ENCODE results near the gene LIMS1.

Gene LIMS1

DNA sequence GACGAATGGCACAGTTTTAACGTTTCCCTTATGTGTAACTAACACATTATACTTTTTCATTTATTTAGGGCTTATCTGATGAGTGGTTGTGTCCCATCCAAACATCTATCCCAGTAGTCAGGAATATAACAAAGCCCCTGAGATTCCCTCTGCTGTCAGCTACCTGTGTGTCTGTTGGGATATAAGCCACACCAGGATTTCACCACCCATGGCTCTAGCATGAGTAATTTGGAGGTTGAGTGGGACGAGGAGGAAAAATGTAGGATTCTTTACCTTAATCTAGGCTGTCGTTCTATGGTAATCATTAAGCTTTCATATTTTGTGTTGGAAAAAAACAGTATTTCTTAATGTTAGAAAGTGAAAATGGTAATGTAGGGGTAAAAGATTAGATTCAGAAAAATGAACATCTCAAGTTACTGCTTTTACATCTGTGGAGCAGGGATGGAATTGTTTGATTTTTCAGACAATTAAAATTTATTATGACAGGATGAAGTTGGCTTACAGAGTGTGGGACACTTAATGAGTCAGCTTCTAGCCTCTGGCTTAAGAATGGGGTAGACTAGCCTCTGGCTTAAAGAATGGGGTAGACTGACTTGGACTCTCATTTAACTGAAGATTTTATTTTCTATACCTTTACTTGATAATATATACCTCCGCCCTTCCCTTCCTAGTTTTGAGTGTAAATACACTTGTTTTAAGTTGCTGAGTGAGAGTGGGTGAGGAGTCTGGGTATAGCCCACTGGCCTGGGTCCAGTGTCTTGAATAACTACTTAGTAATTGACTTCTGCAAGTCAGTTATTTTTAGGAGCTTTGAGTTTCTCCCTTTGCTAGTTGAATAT is 96.5 kb downstream of the LIMS1 start:
- no peak for TF ChIP-seq CTCF (conservative IDR thresholded peaks at IDR 0.05; ENCODE audit: low read depth)
- no peak for DNase-seq (ENCODE audit: low spot score)
- H3K27ac ChIP-seq: no peak overlapping the region
- ChIA-PET POLR2A (ENCODE audit: low non-redundant PET) (no interaction called here), CTCF (no interaction called here)

DNA sequence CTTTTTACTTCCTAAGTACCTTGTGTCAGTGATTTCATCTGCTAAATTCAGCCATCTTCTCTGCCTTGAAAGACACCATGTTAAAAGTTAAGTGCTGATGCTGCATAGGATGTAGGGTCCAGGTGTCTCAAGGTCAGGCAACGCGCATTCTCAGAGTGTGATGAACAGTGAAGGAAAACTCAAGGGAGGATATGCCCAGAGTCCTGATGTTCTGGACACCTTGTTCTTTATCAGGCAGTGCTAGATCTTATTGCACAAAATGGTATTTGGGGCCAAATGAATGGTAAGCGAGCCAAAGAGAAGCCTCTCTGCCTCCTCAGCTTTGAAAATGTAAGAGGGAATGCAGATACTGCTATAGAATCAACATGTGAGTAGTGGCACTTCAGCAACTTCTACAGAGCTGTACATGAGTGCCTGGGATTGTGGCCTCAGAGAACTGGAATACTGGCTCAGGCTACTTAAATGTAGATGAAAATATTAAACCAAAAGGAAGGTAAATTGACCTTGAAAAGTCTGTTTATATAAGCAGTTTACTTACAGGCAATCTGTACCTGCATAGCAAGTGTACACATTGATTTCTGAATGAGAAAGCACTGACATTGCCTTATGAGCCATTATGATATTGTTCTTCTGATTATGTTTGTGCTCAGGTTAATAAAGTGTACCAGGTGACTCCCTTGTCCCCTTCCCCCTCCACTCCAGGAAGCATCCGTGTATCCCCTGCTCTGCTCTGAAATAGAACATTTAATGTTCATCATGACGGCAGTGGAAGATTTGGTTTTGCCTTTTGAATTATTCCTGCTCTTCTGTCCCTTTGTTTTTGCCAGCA is 98.3 kb downstream of the LIMS1 start:
- ChIA-PET CTCF (no interaction called here), POLR2A (ENCODE audit: low non-redundant PET) (no interaction called here)
- DNase-seq (ENCODE audit: low spot score): no peak
- H3K27ac ChIP-seq: no peak overlapping the region
- no peak for TF ChIP-seq CTCF (conservative IDR thresholded peaks at IDR 0.05; ENCODE audit: low read depth)

- no peak overlapping the region for H3K27ac ChIP-seq
- ChIA-PET CTCF (interaction anchor here (0.6 kb wide), 2 partner anchors 25 to 39 kb away, joined by 3 to 4 read pairs; no protein-coding TSS in a partner anchor), POLR2A (ENCODE audit: low non-redundant PET) (no interaction called here)
- no peak for DNase-seq (ENCODE audit: low spot score)
- TF ChIP-seq CTCF (conservative IDR thresholded peaks at IDR 0.05; ENCODE audit: low read depth): no peak
Observed at GRCh38 chr2:108633409-108633808, 99.1 kb downstream of the LIMS1 start.

DNA sequence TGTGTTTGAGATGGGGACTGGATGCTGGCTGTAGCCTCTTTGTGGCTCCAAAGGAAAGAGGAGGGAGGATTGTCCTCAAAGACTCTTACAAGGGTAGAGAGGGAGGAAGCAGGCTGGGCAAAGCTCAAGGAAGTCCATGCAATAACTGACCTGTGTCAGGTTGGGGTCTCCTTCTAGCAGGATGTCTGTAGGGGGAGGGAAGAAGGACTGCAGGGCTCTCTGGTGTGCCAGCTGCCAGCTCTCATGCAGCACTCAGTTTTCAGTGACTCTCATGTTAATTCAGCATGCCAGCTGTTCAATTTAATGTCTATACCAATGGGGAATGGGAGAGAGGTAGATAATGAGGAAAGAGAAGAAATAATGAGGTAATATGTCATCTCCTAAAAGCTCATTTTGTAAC is 99.7 kb downstream of the LIMS1 start:
- POLR2A ChIA-PET (ENCODE audit: low non-redundant PET): no interaction called here

GRCh38 chr2:108634576-108635160 is 100.4 kb downstream of the LIMS1 start:
- ChIA-PET CTCF (no interaction called here), POLR2A (ENCODE audit: low non-redundant PET) (no interaction called here)
- H3K27ac ChIP-seq: no peak overlapping the region
- DNase-seq (ENCODE audit: low spot score): no peak
- no peak for TF ChIP-seq CTCF (conservative IDR thresholded peaks at IDR 0.05; ENCODE audit: low read depth)

More for the DNA sequence above, 99.7 kb downstream of the LIMS1 start:
- TF ChIP-seq CTCF (conservative IDR thresholded peaks at IDR 0.05; ENCODE audit: low read depth): no peak
- no peak overlapping the region for H3K27ac ChIP-seq
- CTCF ChIA-PET: interaction anchor here (0.6 kb wide), 2 partner anchors 26 to 40 kb away, joined by 3 to 4 read pairs; no protein-coding TSS in a partner anchor
- DNase-seq (ENCODE audit: low spot score): no peak

DNA sequence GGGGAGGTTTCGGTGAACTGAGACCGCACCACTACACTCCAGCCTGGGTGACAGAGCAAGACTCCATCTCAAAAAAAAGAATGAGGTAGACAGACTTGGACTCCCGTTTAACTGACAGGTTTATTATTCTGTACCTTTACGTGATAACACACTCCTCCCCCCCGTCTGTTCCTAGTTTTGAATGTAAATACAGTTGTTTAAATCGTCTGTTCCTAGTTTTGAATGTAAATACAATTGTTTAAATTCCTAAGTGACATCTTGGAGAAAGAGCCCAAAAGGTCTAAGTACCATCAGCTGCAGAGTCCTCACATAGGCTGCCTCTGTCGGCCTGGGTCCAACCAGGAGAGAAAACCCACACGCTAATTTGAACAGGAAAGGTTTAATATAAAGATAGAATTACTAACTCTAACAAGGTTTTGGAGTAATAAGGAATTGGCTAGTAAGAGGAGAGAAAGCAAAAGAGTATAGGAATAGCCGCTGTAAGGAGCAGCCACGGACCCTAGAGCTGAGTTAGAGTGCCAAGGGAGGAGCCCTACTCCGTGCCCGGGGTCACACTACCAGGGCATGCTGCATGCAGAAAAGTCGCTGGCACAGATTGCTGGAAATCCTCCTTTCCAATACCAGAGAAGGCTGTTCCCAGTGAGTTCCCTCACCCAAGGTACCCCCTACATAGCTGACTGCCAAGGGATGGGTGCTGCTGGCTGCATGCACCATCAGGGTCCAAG is 101.5 kb downstream of the LIMS1 start:
- POLR2A ChIA-PET (ENCODE audit: low non-redundant PET): no interaction called here
- CTCF ChIA-PET: interaction anchor here (0.6 to 2.1 kb wide), 14 partner anchors 9 to 274 kb away, joined by 3 to 38 read pairs (median 8); no protein-coding TSS in a partner anchor
- no peak for TF ChIP-seq CTCF (conservative IDR thresholded peaks at IDR 0.05; ENCODE audit: low read depth)
- peak overlapping the region; percentile 47 for H3K27ac ChIP-seq
- no peak for DNase-seq (ENCODE audit: low spot score)

Data from RWPE1 (cell line).